ENCODE results near the gene LMO2. TPM values are rescaled to one million over a fixed set of nuclear protein-coding genes. Genes with fewer than 3 reads are reported as not detected.
A peak's percentile ranks its signal among the peaks of the same experiment; 100 is the strongest.

Gene LMO2
- total RNA-seq, result 10 to 100 TPM; 25.5 to 51.7 TPM
- polyA plus RNA-seq, result 10 to 100 TPM; 50.8 to 72.4 TPM
- long read RNA-seq, donor 1, partial matches to known transcripts, result 0 of 4 reads
- long read RNA-seq, donor 1, other reads (novel, unspliced or antisense), result 3 of 4 reads
- long read RNA-seq, donor 2, transcript LMO2-202 (3 exons, 1,687 nt), result major isoform, 29 of 57 reads
- long read RNA-seq, donor 2, partial matches to known transcripts, result 8 of 57 reads
- long read RNA-seq, donor 2, other reads (novel, unspliced or antisense), result 18 of 57 reads

DNA sequence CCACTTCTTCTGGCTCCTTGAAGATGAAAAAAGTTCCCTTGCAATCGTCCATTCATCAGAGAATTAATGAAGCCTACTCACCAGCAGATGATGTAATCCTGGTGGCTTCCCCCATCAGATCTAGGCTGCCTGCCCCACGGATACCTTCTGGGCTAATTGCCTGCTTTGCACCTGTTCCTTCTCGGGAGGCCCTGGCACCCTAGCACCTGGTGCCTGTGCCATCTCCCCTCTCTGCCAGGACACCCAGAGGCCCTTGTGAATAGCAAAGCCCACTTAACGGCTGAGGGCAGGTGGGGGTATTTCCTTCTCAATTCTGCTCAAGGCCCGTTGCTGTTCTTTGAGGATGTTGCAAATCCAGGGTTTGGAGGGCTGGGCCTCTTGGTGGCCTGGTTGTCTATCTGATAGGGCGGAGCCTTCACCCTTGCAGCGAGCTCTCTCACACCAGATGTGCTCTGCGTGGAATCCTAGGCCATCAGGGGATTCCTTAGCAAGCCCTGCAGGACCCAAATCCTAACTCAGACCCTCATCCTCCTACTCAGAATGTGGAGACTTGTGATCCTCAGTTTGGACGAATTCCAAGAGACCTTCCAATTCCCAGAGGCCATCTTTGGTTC is at the start of gene LMO2:
Gene LMO2 (minus strand): TSS at position 363 of the 614 bp plus-strand sequence. CDS start 22,360 bp downstream, outside the sequence.
- Histone ChIP-seq H3K4me1 (ENCODE audit: control insufficient read depth in 1 of 2, insufficient read depth in 2 of 2, low read length in 2 of 2) (no peaks in the 10 kb centered on the region), H3K27me3 (ENCODE audit: control insufficient read depth in 1 of 2, insufficient read depth in 2 of 2, low read length in 1 of 2) (no peaks in the 10 kb centered on the region), H3K27ac (ENCODE audit: low read depth in 1 of 2, low read length in 2 of 2) (no peak within 1 kb of the TSS), H3K4me3 (ENCODE audit: low read length in 2 of 2) (no peak within 1 kb of the TSS), H3K36me3 (ENCODE audit: control insufficient read depth in 1 of 2, insufficient read depth in 2 of 2, low read length in 1 of 2) (no peaks in the 10 kb centered on the region), H3K9me3 (ENCODE audit: control insufficient read depth, low read length) (no peaks in the 10 kb centered on the region)
- intact Hi-C loops (cut with DNase I), result no loop called here
- 76 to 83% methylated on average over 9 of the region's 9 CpGs for WGBS, 2 donors
- DNase-seq, result no peak
- no peak for ATAC-seq (ENCODE audit: low FRiP score)

DNA sequence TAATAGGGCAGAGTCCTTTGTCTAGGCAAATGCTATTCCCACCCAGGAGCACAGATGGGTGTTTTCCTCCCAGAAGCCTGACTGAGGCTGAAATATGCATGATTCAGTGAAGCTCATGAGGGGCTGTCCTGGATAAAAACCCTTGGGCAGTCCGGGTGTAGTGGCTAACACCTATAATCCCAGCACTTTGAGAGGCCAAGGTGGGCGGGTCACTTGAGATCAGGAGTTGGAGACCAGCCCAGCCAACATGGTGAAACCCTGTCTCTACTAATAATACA is 48.6 kb upstream of the LMO2 start:
- intact Hi-C loops (cut with DNase I), result loop anchor here in 1 of 2 donors (5.0 kb wide), 1 partner anchor 38 kb away; no protein-coding TSS in a partner anchor
- no peaks in the 10 kb centered on the region for H3K9me3 ChIP-seq (ENCODE audit: control insufficient read depth, low read length)
- no peak overlapping the region for H3K27ac ChIP-seq (ENCODE audit: low read depth in 1 of 2, low read length in 2 of 2)
- DNase-seq (no peak), ATAC-seq (ENCODE audit: low FRiP score) (no peak)
- H3K27me3 ChIP-seq (ENCODE audit: control insufficient read depth in 1 of 2, insufficient read depth in 2 of 2, low read length in 1 of 2), result no peaks in the 10 kb centered on the region
- H3K4me3 ChIP-seq (ENCODE audit: low read length in 2 of 2), result no peak overlapping the region
- WGBS, 2 donors, result 54 to 68% methylated on average over 2 of the region's 2 CpGs
- no peaks in the 10 kb centered on the region for H3K36me3 ChIP-seq (ENCODE audit: control insufficient read depth in 1 of 2, insufficient read depth in 2 of 2, low read length in 1 of 2)
- H3K4me1 ChIP-seq (ENCODE audit: control insufficient read depth in 1 of 2, insufficient read depth in 2 of 2, low read length in 2 of 2), result peaks cover 2 to 7% of the 10 kb centered on the region in 2 donors

GRCh38 chr11:33936725-33937604 is 45.1 kb upstream of the LMO2 start:
- H3K4me3 ChIP-seq (ENCODE audit: low read length in 2 of 2), result no peak overlapping the region

GRCh38 chr11:33935461-33936456 is 43.9 kb upstream of the LMO2 start:
- no peak overlapping the region for H3K4me3 ChIP-seq (ENCODE audit: low read length in 2 of 2)
- H3K27me3 ChIP-seq (ENCODE audit: control insufficient read depth in 1 of 2, insufficient read depth in 2 of 2, low read length in 1 of 2), result no peaks in the 10 kb centered on the region
- 85 to 88% methylated on average over 14 of the region's 14 CpGs for WGBS, 2 donors
- H3K4me1 ChIP-seq (ENCODE audit: control insufficient read depth in 1 of 2, insufficient read depth in 2 of 2, low read length in 2 of 2), result peaks cover 2 to 9% of the 10 kb centered on the region in 2 donors
- no peaks in the 10 kb centered on the region for H3K9me3 ChIP-seq (ENCODE audit: control insufficient read depth, low read length)
- no peaks in the 10 kb centered on the region for H3K36me3 ChIP-seq (ENCODE audit: control insufficient read depth in 1 of 2, insufficient read depth in 2 of 2, low read length in 1 of 2)
- H3K27ac ChIP-seq (ENCODE audit: low read depth in 1 of 2, low read length in 2 of 2), result no peak overlapping the region
- DNase-seq (no peak), ATAC-seq (ENCODE audit: low FRiP score) (no peak)
- intact Hi-C loops (cut with DNase I), result no loop called here

More at GRCh38 chr11:33936725-33937604, 45.1 kb upstream of the LMO2 start:
- Histone ChIP-seq H3K27ac (ENCODE audit: low read depth in 1 of 2, low read length in 2 of 2) (peak overlapping the region; percentile 30 to 88), H3K27me3 (ENCODE audit: control insufficient read depth in 1 of 2, insufficient read depth in 2 of 2, low read length in 1 of 2) (no peaks in the 10 kb centered on the region), H3K4me1 (ENCODE audit: control insufficient read depth in 1 of 2, insufficient read depth in 2 of 2, low read length in 2 of 2) (peaks cover 2 to 6% of the 10 kb centered on the region in 2 donors), H3K9me3 (ENCODE audit: control insufficient read depth, low read length) (no peaks in the 10 kb centered on the region), H3K36me3 (ENCODE audit: control insufficient read depth in 1 of 2, insufficient read depth in 2 of 2, low read length in 1 of 2) (no peaks in the 10 kb centered on the region)
- WGBS, 2 donors, result 8 to 10% methylated on average over 15 of the region's 15 CpGs
- intact Hi-C loops (cut with DNase I), result no loop called here
- DNase-seq, result peak; percentile 83 to 87
- peak; percentile 81 for ATAC-seq (ENCODE audit: low FRiP score)

DNA sequence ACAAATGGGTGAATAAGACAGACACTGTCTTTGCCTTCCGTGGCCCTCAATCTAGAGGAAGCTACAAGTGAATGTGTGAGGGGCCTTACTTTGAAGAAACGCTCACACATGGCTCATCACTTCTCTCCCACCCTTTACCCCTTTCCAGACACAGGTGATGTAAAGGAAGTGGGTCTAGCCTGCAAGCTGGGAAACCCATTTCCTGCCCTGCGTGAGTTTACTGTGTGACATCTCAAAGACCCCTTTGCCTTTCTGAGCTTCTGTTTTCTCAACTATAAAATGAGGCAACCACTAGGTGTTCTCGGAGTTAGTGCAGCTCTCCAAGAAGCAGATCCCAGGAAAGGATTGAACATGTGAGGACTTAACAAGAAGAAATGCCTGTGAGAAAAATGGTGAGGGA is 43.1 kb upstream of the LMO2 start:
- ATAC-seq (ENCODE audit: low FRiP score), result no peak
- H3K27me3 ChIP-seq (ENCODE audit: control insufficient read depth in 1 of 2, insufficient read depth in 2 of 2, low read length in 1 of 2), result no peaks in the 10 kb centered on the region
- no peak for DNase-seq
- H3K9me3 ChIP-seq (ENCODE audit: control insufficient read depth, low read length), result no peaks in the 10 kb centered on the region
- no peak overlapping the region for H3K4me3 ChIP-seq (ENCODE audit: low read length in 2 of 2)
- H3K4me1 ChIP-seq (ENCODE audit: control insufficient read depth in 1 of 2, insufficient read depth in 2 of 2, low read length in 2 of 2), result peaks cover 2 to 9% of the 10 kb centered on the region in 2 donors
- H3K27ac ChIP-seq (ENCODE audit: low read depth in 1 of 2, low read length in 2 of 2), result no peak overlapping the region
- WGBS, 2 donors, result 95 to 97% methylated on average over 4 of the region's 4 CpGs
- H3K36me3 ChIP-seq (ENCODE audit: control insufficient read depth in 1 of 2, insufficient read depth in 2 of 2, low read length in 1 of 2), result no peaks in the 10 kb centered on the region
- intact Hi-C loops (cut with DNase I), result no loop called here

GRCh38 chr11:33934450-33934849 is 42.6 kb upstream of the LMO2 start:
- 55 to 73% methylated on average over 3 of the region's 3 CpGs for WGBS, 2 donors
- Histone ChIP-seq H3K4me1 (ENCODE audit: control insufficient read depth in 1 of 2, insufficient read depth in 2 of 2, low read length in 2 of 2) (peaks cover 2 to 9% of the 10 kb centered on the region in 2 donors), H3K27me3 (ENCODE audit: control insufficient read depth in 1 of 2, insufficient read depth in 2 of 2, low read length in 1 of 2) (no peaks in the 10 kb centered on the region), H3K9me3 (ENCODE audit: control insufficient read depth, low read length) (no peaks in the 10 kb centered on the region), H3K36me3 (ENCODE audit: control insufficient read depth in 1 of 2, insufficient read depth in 2 of 2, low read length in 1 of 2) (no peaks in the 10 kb centered on the region), H3K27ac (ENCODE audit: low read depth in 1 of 2, low read length in 2 of 2) (no peak overlapping the region), H3K4me3 (ENCODE audit: low read length in 2 of 2) (no peak overlapping the region)
- DNase-seq (no peak), ATAC-seq (ENCODE audit: low FRiP score) (no peak)
- intact Hi-C loops (cut with DNase I), result loop anchor here in 1 of 2 donors (5.0 kb wide), 1 partner anchor 37 kb away; no protein-coding TSS in a partner anchor

- Histone ChIP-seq H3K36me3 (ENCODE audit: control insufficient read depth in 1 of 2, insufficient read depth in 2 of 2, low read length in 1 of 2) (no peaks in the 10 kb centered on the region), H3K4me3 (ENCODE audit: low read length in 2 of 2) (no peak overlapping the region), H3K9me3 (ENCODE audit: control insufficient read depth, low read length) (no peaks in the 10 kb centered on the region), H3K4me1 (ENCODE audit: control insufficient read depth in 1 of 2, insufficient read depth in 2 of 2, low read length in 2 of 2) (peaks cover 2 to 9% of the 10 kb centered on the region in 2 donors), H3K27me3 (ENCODE audit: control insufficient read depth in 1 of 2, insufficient read depth in 2 of 2, low read length in 1 of 2) (no peaks in the 10 kb centered on the region), H3K27ac (ENCODE audit: low read depth in 1 of 2, low read length in 2 of 2) (no peak overlapping the region)
- intact Hi-C loops (cut with DNase I), result loop anchor here in 1 of 2 donors (5.0 kb wide), 1 partner anchor 36 kb away; no protein-coding TSS in a partner anchor
- ATAC-seq (ENCODE audit: low FRiP score), result no peak
- no peak for DNase-seq
- WGBS, 2 donors, result 95 to 100% methylated on average over 1 of the region's 1 CpG
These were observed 41.7 kb upstream of the LMO2 start for GRCh38 chr11:33933602-33934001.

GRCh38 chr11:33932721-33933120 is 40.8 kb upstream of the LMO2 start:
- Histone ChIP-seq H3K4me1 (ENCODE audit: control insufficient read depth in 1 of 2, insufficient read depth in 2 of 2, low read length in 2 of 2) (peaks cover 2 to 6% of the 10 kb centered on the region in 2 donors), H3K4me3 (ENCODE audit: low read length in 2 of 2) (no peak overlapping the region), H3K27me3 (ENCODE audit: control insufficient read depth in 1 of 2, insufficient read depth in 2 of 2, low read length in 1 of 2) (no peaks in the 10 kb centered on the region), H3K27ac (ENCODE audit: low read depth in 1 of 2, low read length in 2 of 2) (no peak overlapping the region), H3K9me3 (ENCODE audit: control insufficient read depth, low read length) (no peaks in the 10 kb centered on the region), H3K36me3 (ENCODE audit: control insufficient read depth in 1 of 2, insufficient read depth in 2 of 2, low read length in 1 of 2) (no peaks in the 10 kb centered on the region)
- intact Hi-C loops (cut with DNase I), result loop anchor here in 1 of 2 donors (5.0 kb wide), 1 partner anchor 35 kb away; no protein-coding TSS in a partner anchor
- WGBS, 2 donors, result 87 to 93% methylated on average over 5 of the region's 5 CpGs
- no peak for DNase-seq
- ATAC-seq (ENCODE audit: low FRiP score), result no peak
